Measurements from ENCODE around the gene APCDD1.
"Not testable (repeated sequence)": the region's sequence is repeated elsewhere in the genome, so short reads cannot be mapped to it uniquely, and the experiment has no call there.

APCDD1 gene

DNA sequence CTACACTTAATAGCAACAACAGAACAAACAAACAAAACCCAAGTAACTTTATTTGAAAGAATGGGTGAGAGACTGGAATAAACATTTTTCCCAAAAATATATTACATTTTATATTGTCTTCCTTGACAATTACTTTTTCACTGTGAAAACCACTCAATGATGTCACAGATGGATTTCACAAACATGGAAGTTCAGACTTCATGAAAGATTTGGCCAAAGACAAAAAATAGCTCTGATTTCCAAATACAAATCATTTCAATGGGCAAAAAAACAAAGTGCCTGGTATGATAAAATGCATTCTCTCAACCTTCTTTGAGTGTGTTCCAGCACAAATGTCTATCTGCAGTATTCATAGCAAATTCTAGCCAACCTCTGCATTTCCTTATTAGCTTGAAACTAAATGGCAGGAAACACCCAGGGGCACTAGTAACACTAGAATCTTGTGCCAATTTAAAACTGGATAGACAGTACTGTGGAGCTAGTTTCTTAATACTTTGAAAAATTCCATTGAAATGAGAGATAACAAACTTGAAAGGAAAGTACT is 42.8 kb downstream of the APCDD1 start:
- DNase-seq: no peak

DNA sequence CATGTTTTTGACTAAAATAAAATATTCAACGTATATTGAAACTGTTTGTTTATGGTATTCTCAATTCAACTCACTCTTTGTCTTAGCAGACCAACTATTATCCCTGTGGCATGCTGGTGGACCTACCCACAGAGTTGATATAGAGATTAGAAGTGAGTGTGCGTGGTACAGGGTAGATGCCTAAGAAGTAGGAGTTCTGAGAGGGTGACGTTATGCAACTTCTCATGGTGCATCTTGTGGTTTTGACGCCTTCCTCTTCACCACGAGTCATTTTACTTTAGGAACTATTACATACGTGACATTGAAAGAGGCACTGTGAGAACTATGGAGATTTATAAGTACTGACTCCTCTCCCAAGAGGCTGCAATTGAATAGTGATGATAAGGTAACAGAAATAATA is 44.8 kb downstream of the APCDD1 start:
- no peak for DNase-seq

DNA sequence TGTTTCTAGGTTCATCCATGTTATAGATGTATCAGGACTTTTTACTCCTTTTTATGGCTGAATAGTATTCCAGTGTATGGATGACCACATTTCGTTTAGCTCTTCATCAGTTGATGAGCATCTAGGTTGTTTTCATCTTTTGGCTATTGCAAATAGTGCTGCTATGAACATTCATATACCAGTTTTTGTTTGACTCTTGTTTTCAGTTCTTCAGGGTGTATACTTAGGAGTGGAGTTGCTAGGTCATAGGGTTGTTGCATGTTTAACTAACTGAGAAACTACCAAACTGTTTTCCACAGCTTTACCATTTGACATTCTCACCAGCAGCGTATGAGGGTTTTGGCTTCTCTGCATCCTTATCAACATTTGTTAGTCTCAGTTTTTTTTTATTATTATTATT is 45.6 kb downstream of the APCDD1 start:
- no peak for DNase-seq

DNA sequence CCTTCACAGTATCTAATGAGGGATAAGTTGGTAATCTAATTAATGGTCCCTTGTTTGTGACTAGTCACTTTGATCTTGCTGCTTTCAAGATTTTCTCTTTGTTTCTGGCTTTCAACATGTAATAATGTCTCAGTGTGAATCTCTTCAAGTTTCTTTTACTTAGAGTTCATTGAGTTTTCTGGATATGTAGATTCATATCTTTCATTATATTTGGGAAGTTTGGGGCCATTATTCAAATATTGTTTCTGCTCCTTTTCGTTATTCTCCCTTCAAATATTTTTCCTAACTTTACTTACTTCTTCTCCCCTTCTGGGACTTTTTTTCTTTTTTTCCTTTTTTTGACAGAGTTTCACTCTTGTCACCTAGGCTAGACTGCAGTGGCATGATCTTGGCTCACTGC is 50.3 kb downstream of the APCDD1 start:
- no peak for DNase-seq

DNA sequence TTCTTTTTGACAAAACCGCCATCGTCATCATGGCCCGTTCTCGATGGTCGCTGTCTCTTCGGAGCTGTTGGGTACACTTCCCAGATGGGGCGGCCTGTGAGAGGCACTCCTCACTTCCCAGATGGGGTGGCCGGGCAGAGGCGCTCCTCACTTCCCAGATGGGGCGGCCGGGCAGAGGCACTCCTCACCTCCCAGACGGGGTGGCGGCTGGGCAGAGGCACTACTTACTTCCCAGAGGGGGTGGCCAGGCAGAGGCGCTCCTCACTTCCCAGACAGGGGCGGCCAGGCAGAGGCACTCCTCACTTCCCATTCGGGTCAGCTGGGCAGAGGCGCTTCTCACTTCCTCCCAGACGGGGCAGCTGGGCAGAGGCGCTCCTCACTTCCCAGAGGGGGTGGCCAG is 51.5 kb downstream of the APCDD1 start:
- DNase-seq: not testable (repeated sequence)

DNA sequence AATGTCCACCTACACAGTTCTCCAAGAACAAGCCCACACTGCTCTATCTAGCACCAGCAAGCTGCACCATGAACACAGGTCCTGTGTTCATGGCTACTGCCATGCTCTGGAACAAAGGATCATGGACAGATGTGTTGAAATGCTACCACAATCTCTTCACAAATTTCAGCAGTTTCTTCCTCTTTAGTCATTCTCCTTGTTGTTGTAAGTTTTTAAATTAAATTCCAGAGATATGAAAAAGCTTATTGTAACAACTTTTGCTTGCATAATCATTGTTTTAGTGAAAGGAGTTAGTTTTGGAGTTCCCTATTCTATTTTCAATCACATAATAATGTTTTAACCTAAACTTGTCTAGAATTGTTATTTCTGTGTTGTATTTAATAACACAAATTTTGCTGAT is 54.2 kb downstream of the APCDD1 start:
- DNase-seq: no peak

DNA sequence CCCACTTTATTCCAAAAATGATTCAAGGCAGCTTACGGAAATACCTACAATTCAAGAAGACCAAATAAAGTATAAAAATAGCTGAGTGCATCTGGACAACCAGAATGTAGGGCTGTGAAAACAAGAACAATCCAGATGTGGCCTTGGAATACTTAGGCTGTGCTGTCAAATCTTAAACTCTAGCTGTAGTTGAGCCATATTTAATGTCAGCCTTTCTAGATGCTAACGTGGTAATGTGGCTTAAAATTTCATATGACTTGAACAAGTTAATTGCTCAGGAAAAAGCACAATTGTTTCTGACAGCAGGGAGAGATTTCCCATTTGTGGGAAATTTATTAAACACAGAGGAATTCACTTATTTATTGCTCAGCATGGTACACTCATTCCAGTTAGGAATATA is 56.8 kb downstream of the APCDD1 start:
- no peak for DNase-seq

DNA sequence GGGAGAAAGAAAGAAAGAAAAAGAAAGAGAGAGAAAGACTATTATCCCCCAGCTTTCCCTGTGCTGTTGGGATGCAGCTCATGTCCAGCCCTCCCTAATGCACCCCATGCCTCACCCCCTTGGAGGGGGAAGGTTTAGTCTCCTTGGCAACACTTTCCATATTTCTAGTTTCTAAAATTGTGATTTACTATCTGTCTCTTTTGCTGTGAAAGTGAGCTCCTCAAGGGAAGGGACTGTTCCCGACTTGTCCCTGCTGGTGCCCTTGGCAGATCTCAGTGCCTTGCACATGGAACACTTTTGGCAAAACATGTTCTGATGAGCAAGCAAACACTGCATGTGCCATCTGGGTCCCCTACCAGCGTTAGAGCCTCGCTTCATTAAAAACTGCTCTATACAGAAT is 59.6 kb downstream of the APCDD1 start:
- DNase-seq: no peak

DNA sequence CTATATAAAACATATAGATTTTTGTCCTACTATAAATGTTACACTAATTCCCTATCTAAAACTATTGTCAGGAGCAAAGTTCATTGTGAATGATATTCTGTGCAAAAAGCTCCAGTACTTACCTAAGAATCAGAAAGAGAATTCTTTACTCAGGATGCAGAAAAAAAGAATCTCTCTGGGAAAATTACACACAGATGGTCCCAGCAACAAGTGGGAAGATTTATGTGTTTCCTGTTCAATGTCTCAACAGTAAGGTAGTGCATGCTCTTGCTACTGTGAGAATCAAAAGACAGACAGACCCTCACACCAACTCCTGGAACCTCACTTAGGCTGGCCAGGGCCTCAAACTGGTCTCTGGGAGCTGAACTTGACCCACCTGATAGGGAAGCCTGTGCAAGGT is 60.2 kb downstream of the APCDD1 start:
- DNase-seq: no peak

DNA sequence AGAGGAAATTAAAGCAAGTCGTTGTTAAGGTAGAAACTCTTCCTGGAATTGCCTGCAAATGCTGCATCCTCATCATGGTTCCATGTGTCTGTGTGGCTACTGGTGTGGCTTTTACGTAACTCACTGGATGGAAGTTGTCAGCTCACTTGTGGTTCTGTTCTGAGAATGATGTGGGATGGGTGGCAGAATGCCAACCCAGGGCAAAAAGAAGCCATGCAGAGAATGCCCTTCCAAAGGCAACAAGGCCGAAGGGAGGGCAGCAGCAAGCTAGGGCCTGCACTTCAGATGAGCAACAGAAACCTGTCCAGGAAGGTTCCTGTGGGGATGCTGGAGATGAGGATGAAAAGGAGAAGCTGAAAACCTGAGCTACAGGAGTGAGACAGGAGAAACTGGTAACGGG is 61.0 kb downstream of the APCDD1 start:
- DNase-seq: no peak

DNA sequence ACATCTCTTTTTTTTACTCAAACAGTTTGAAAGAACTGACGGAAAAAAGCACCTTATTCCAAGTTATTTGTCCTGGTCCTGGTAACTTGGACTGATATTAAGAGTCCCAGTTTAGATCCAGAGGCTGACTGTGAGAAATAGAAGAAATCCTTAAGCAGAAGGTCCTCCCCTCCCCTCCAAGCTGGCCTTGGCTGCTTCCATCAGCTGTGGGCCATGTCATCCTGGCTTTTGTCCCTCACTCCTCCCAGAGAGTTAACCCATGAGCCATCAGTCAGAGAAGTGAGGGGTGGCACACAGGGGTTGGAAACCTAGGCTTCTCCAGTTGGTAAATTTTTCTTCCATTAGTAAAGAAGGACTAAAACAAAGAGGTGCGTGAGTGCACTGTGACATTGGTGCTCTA is 61.6 kb downstream of the APCDD1 start:
- no peak for DNase-seq

DNA sequence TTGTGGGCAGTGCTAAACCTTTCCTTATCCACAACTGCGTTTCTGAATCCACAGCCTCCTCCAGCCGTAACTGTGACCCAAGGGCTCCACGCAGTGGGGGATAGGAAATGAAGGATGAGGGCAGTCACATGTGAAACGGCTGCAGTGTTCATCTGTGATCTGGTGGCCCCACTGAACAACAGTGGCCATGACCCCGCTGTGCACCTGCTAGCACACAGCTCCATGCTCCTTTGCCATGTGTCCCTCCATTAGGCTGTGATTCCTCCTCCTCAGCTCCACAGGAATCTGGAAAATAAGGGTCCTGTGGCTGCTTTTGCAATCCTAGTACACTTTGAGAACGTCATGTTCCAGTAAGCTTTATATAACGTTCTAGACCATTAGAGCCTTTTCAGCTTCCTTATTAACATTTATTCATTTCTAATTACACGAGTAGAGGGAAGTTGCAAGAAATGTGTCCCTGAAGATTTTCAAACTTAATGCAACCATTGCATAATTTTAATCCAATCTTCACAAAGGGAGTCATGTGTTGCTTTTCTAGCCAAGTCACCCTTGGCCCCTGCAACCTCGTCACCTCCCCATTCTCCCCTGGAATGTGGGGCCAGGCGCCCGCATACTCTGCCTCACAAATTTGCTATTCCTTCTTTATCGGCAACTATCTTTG is 64.3 kb downstream of the APCDD1 start:
- DNase-seq: no peak

DNA sequence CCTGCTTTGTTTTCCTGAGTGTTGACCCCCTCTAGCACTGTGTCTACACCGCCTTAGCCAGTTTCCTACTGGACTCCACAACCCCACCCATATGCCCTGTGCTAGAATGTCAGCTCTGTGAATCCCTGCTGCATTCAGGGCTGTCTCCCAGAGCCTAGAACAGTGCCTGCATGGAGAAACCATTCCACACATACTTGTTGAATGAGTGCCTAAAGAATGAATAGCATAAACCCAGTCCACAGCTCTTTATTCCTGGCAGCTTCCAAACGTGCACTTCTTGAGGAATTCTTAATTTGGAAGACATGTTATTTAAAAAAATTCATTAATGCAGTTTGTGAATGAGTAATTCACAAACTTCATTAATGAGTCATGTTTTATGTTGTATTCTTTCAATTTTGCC is 64.9 kb downstream of the APCDD1 start:
- DNase-seq: no peak

DNA sequence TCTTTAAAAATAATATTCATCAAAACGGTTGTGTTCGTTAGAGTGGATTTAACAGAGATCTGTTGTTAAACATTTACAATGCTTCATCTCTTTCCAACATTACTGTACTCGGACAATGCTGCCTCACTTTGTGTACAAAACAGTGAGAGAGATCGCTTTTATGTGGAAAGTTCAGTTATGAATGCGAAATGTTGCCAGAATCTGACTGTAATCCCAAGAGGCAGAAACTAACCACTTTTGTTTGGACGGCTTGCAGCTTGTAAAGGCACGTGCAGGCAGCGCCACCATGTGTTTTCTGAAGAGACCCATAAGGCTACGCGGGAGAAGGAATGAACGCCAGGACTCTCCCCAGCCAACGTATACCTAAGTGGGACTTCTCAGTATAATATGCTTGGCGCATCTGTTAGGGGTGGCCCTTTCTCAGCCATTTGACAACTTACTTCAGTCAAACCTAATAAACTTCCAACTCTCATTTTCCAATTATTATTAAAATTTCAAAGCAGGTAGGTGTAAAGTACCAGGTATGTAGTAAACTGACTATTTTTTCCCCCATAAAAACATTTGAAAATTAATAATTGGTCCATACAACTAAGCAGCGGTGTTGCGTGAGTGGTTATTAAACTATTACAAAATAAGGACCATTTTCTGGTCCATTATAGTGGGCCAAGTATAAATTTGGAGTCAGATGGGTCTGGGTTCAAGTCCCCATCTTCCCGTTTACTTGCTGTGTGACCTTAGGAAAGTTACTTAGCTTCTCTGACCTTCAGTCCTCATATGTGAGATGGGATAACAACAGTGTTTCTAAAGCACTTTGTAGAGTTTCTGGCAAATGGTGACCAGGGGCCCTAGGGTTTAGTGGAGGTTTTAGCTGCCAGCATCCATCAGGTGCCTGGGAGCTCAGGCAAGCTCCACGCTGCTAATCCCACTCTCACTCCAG is 65.8 kb downstream of the APCDD1 start:
- DNase-seq: peak; percentile 36

DNA sequence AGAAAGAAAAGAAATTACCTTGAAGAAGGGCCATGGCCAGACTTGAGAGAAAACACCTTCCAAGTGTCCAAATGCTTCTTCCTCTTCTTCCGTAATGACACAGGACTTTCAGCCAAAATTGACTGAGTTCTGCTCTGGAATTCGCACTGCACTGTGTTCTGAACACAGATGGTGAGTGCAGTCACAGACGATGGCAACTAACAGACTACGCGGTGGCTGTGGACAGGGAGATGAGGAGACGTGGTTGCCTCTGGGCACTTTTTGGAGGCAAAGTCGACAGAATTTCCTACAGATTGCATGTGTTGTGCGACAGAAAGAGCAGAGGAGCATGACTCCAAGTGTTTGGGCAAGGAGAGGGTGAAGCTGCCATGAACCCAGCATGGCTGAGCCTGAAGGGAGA is 67.1 kb downstream of the APCDD1 start:
- no peak for DNase-seq

DNA sequence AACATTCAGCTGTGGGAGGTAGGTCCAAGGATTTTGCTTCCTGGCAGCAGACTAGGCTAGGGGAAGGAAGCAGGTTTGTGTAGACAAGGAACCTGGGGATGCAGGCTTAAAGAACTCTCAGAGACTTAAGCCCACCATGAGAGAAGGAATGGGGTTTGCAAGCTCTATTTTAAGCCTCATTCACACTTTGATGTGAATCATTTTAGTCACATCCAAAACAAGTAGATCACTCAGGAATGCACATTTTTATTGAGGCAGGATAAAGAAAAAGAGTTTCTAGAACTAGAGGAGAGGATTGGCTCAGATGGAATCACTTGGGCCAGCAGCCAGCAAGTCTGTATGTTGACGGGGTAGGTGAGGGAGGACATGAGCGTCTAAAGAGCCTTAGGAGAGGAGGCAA is 68.1 kb downstream of the APCDD1 start:
- no peak for DNase-seq

DNA sequence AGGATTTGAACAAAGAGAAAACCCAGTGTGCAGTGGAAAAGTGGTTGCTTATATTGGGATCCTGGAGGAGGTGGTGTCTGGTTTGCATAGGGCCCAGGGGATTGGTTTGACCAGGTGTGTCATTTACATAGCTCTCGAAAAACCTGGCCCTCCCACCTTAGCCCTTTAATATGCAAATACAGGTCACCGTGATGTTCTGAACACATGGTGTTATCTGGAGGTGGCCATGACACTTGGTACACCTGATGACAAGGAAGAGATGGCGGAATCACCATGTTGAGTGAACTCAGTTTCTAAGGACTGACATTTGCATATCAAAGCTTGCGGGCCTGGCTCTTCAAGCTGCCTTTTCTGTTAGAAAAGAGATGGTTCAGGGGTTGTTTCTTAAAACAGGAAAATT is 69.1 kb downstream of the APCDD1 start:
- no peak for DNase-seq

DNA sequence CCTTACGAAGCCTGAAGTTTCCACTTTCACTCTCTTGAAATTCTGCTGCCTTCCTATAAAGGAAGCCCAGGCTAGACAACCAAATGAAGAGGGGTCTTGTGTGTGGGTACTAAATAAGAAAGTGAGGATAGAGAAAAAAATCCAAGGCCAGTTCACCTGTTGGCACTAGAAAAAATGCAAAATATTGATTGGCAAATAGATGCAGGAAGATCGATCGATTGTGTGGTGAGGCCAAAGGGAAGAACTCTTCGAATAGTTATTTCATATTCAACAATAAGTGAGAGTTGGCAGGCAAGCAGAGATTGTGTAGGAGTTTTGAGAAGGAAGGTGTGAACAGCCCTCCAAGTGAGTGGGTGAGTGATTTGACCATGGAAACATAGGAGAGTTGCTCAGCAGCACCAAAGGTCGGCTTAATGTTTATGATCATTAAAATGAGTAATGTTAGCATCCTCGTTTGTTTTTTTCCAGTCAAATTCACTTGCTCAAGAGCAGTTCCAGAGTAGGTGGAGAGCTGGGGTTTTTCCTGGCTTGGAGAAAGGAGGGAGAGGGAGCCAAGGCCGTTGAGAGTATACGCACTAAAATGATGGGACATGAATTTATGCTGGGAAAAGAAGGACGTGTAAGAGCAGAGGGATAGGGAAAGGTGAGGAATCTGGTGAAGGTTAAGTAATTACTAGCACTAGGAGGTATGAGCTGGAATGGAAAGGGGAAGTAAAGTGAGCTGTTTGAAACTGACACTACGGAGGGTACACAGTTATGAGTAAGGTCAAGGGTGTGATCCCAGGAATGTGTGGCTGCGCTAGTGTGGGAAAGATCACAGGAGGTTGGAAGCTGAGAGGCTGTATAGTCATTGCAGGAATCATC is 70.3 kb downstream of the APCDD1 start:
- DNase-seq: no peak

DNA sequence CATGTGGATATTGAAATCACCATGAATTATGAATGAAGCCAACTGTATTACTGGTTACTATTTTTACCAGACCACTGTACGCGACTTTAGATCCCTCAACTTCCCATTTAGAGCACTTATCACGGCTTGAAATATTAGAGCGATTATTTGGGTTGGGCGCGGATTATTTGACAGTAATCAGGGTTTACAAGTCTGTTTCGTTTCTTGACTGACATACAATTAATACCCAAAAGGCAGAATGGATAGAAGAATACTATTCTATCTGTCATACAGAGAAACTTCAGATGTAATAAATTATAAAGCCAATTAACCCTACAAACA is 70.9 kb downstream of the APCDD1 start:
- no peak for DNase-seq

DNA sequence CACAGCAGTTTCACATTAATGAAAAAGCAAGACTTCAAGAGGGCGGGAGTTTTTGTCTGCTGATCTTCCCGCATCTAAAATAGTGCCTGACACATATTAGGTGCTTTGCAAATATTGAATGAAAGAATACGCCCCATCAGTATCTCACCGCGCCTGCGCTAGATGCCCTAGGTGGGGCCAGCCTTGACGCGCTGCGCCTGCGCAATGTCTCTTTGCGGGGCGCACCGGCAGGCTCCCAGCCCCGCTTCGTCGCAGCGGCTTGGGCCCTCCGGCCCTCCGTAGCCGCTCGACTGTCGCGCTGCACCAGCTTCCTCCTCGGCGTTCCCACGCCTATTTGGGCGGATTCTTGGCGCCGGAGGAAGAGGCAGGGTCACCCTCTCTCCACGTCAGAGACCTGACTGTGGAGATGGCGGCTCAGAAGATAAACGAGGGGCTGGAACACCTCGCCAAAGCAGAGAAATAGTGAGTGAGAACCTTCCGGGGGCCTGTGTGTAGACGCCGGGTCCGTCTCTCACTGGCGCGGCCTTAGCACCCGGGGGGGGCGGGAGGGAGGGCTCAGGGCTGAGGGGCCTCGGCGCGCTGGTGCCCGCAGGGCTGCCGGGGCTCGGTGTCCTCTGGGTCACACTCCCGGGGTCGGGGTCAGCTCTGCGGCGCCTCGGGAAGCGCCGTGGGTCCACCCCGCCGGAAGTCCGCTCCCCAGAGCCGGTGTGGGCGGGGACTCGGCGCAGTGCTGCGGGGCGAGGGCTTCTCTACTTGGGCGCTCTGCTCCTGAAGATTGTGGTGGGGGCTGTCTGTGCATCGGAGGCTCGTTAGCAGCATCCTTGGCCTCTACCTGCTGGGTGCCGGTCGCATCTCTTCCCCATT is 71.5 kb downstream of the APCDD1 start, which contains the start of gene NAPG:
NAPG (plus strand) TSS at position 331 of the 864 bp plus-strand sequence; CDS start at position 407, 76 bp downstream.
- DNase-seq: peak; percentile 79

DNA sequence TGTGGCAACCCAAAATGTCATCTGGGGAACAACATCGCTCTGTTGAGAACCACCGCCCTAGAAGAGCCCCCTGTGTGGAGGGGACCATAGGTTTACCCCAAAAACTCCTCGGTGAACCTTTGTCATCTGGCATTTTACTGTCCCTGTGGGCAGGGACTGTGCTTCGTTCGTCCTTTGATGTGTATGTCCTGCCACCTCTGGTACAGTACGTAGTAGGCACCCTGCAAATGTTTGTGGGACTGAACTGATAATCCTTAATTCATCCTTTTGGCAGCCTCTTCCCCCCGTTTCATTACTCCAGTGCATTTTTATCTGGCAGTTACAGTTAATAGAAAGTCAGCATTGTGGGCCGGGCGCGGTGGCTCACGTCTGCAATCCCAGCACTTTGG is 72.1 kb downstream of the APCDD1 start:
- no peak for DNase-seq

DNA sequence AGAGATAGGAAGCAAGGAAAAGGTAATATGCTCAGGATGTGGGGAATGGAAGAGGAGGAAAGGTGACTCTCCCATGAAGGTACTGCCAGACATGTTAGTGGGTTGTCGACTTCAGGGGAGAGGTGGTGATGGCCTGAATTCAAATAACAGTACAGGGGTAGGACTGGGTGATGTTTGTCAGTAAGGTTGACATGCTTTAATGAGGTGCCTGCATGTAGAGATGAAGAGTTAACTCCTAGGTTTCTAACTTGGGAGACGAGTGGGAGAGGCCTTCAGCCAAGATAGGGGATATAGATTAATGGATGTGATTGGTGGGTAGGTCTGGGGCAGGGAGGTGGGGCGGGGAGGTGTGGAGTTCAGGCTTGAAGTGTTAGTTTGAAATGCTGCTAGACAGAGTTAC is 74.0 kb downstream of the APCDD1 start:
- DNase-seq: no peak

Data from activated T-cell treated with anti-CD3 and anti-CD28 coated beads for 4 hours (primary cell).